ENCODE data around the gene COL28A1.
A peak's percentile ranks its signal among the peaks of the same experiment; 100 is the strongest.

The COL28A1 gene

GRCh38 chr7:7426676-7427075 is 109.0 kb downstream of the COL28A1 start:
- no peak overlapping the region for H3K4me3 ChIP-seq (ENCODE audit: low read length)
- H3K36me3 ChIP-seq (replicated peaks; ENCODE audit: low read depth, low read length): no peaks in the 10 kb centered on the region
- H3K27me3 ChIP-seq (ENCODE audit: low read depth, low read length): 0 out of 2 replicates have a peak, but pooled peaks cover 2% of the 10 kb centered on the region
- H3K4me2 ChIP-seq (ENCODE audit: low read length): no peak overlapping the region
- H3K27ac ChIP-seq (ENCODE audit: low read length): no peak overlapping the region
- no peaks in the 10 kb centered on the region for H3K9me3 ChIP-seq (ENCODE audit: insufficient read depth, low read length)
- TF ChIP-seq CTCF (IDR thresholded peaks at IDR 0.05; ENCODE audit: low read depth, low read length) (no peak), EZH2phosphoT487 (IDR thresholded peaks at IDR 0.05; ENCODE audit: low read depth) (no peak)
- H4K20me1 ChIP-seq (ENCODE audit: insufficient read depth, low read length): no peaks in the 10 kb centered on the region
- H3K9ac ChIP-seq (ENCODE audit: low read length): no peak overlapping the region
- H3K79me2 ChIP-seq (ENCODE audit: low read length): no peaks in the 10 kb centered on the region
- 0 out of 2 replicates have a peak, but pooled peaks cover 2% of the 10 kb centered on the region for H3K4me1 ChIP-seq (ENCODE audit: low read length)
- no peak overlapping the region for H2AFZ ChIP-seq (ENCODE audit: low read depth, low read length)

GRCh38 chr7:7425321-7425720 is 110.4 kb downstream of the COL28A1 start:
- Histone ChIP-seq H3K4me2 (ENCODE audit: low read length) (no peak overlapping the region), H3K9ac (ENCODE audit: low read length) (no peak overlapping the region), H3K27me3 (ENCODE audit: low read depth, low read length) (no peaks in the 10 kb centered on the region), H3K79me2 (ENCODE audit: low read length) (no peaks in the 10 kb centered on the region), H3K4me3 (ENCODE audit: low read length) (no peak overlapping the region), H3K9me3 (ENCODE audit: insufficient read depth, low read length) (no peaks in the 10 kb centered on the region), H3K36me3 (replicated peaks; ENCODE audit: low read depth, low read length) (no peaks in the 10 kb centered on the region), H2AFZ (ENCODE audit: low read depth, low read length) (0 out of 2 replicates have a peak overlapping the region, but pooled peaks have one; percentile 46), H3K27ac (ENCODE audit: low read length) (no peak overlapping the region), H3K4me1 (ENCODE audit: low read length) (0 out of 2 replicates have a peak, but pooled peaks cover 2% of the 10 kb centered on the region), H4K20me1 (ENCODE audit: insufficient read depth, low read length) (no peaks in the 10 kb centered on the region)
- TF ChIP-seq CTCF (IDR thresholded peaks at IDR 0.05; ENCODE audit: low read depth, low read length) (no peak), EZH2phosphoT487 (IDR thresholded peaks at IDR 0.05; ENCODE audit: low read depth) (no peak)

- peak overlapping the region; percentile 84 for H3K4me3 ChIP-seq (ENCODE audit: low read length)
- H4K20me1 ChIP-seq (ENCODE audit: insufficient read depth, low read length): no peaks in the 10 kb centered on the region
- peak overlapping the region; percentile 79 for H3K4me2 ChIP-seq (ENCODE audit: low read length)
- H3K79me2 ChIP-seq (ENCODE audit: low read length): no peaks in the 10 kb centered on the region
- TF ChIP-seq CTCF (IDR thresholded peaks at IDR 0.05; ENCODE audit: low read depth, low read length) (peak; percentile 75), EZH2phosphoT487 (IDR thresholded peaks at IDR 0.05; ENCODE audit: low read depth) (no peak)
- no peaks in the 10 kb centered on the region for H3K9me3 ChIP-seq (ENCODE audit: insufficient read depth, low read length)
- no peaks in the 10 kb centered on the region for H3K27me3 ChIP-seq (ENCODE audit: low read depth, low read length)
- H3K27ac ChIP-seq (ENCODE audit: low read length): no peak overlapping the region
- no peaks in the 10 kb centered on the region for H3K36me3 ChIP-seq (replicated peaks; ENCODE audit: low read depth, low read length)
- peak overlapping the region; percentile 54 for H3K9ac ChIP-seq (ENCODE audit: low read length)
- 0 out of 2 replicates have a peak, but pooled peaks cover 2% of the 10 kb centered on the region for H3K4me1 ChIP-seq (ENCODE audit: low read length)
- peak overlapping the region; percentile 100 for H2AFZ ChIP-seq (ENCODE audit: low read depth, low read length)
Measured at GRCh38 chr7:7424151-7424873, 111.4 kb downstream of the COL28A1 start.

GRCh38 chr7:7422641-7423040 is 113.0 kb downstream of the COL28A1 start:
- Histone ChIP-seq H3K36me3 (replicated peaks; ENCODE audit: low read depth, low read length) (no peaks in the 10 kb centered on the region), H3K27me3 (ENCODE audit: low read depth, low read length) (no peaks in the 10 kb centered on the region), H3K4me1 (ENCODE audit: low read length) (peaks cover 6% of the 10 kb centered on the region), H4K20me1 (ENCODE audit: insufficient read depth, low read length) (no peaks in the 10 kb centered on the region), H3K9ac (ENCODE audit: low read length) (no peak overlapping the region), H3K79me2 (ENCODE audit: low read length) (no peaks in the 10 kb centered on the region), H3K27ac (ENCODE audit: low read length) (no peak overlapping the region), H3K4me3 (ENCODE audit: low read length) (no peak overlapping the region), H2AFZ (ENCODE audit: low read depth, low read length) (no peak overlapping the region), H3K9me3 (ENCODE audit: insufficient read depth, low read length) (no peaks in the 10 kb centered on the region), H3K4me2 (ENCODE audit: low read length) (no peak overlapping the region)
- TF ChIP-seq CTCF (IDR thresholded peaks at IDR 0.05; ENCODE audit: low read depth, low read length): no peak
- TF ChIP-seq EZH2phosphoT487 (IDR thresholded peaks at IDR 0.05; ENCODE audit: low read depth): no peak
